IMR-90 (cell line): Measurements from ENCODE around the gene MAN2A1. TPM values are rescaled to one million over a fixed set of nuclear protein-coding genes. Genes with fewer than 3 reads are reported as not detected.
A peak's percentile ranks its signal among the peaks of the same experiment; 100 is the strongest.

ENCODE experiments used
- ATAC-seq: fragments of 200-7000 bp; cut with Tn5 transposase; 2 replicates; pipeline ENCODE4 v1.9.1; 2020; ENCODE audit warnings: low read depth, mild to moderate bottlenecking, moderate library complexity
- BruUV-seq: library from RNA; stranded (reverse); fragments of 400-500 nt; replicated peaks from 2 replicates; lab custom pipeline; 2021; lab: Mats Ljungman, UMichigan
- CTCF ChIA-PET: fragments of 300-600 bp; formaldehyde crosslinking; extraction: SDS; loops from one replicate; lab custom pipeline; 2021; ENCODE audit warnings: antibody characterized with exemption; lab: Yijun Ruan, JAX
- POLR2A ChIA-PET: fragments of 300-600 bp; sonication (Branson Sonifier 250); formaldehyde crosslinking; loops from one replicate; lab custom pipeline; 2022; ENCODE audit warnings: antibody characterized with exemption; ENCODE audit not compliant: unreplicated experiment; lab: Charles Lee
- DNase-seq: peaks from one replicate; pipeline ENCODE4 v3.0.0; 2013
- H2AFZ ChIP-seq: replicated peaks from 2 replicates; pipeline ENCODE3; 2013; ENCODE audit warnings: low read length, mild to moderate bottlenecking; ENCODE audit not compliant: poor library complexity
- H2AK5ac ChIP-seq: 2 replicates; pipeline ENCODE4 v1.6.1; 2013; ENCODE audit warnings: low read depth, low read length, inconsistent platforms
- H2AK9ac ChIP-seq: replicated peaks from 2 replicates; pipeline ENCODE3; 2013; ENCODE audit warnings: mild to moderate bottlenecking, low read depth, low read length, moderate library complexity; ENCODE audit not compliant: poor library complexity
- H2BK120ac ChIP-seq: 2 replicates; pipeline ENCODE4 v1.6.1; 2013; ENCODE audit warnings: low read depth, low read length, inconsistent platforms
- H2BK15ac ChIP-seq: 3 replicates; pipeline ENCODE4 v1.6.1; 2013; ENCODE audit warnings: low read depth, low read length, inconsistent platforms
- H2BK20ac ChIP-seq: 2 replicates; pipeline ENCODE4 v1.6.1; 2013; ENCODE audit warnings: low read depth, mild to moderate bottlenecking, inconsistent platforms, low read length, moderate library complexity
- H2BK5ac ChIP-seq: 2 replicates; pipeline ENCODE4 v1.6.1; 2013; ENCODE audit warnings: mild to moderate bottlenecking, low read depth, low read length, inconsistent platforms; ENCODE audit not compliant: poor library complexity, severe bottlenecking
- H3K14ac ChIP-seq: replicated peaks from 2 replicates; pipeline ENCODE4 v1.6.1; 2013; ENCODE audit warnings: low read depth, low read length, inconsistent platforms
- H3K18ac ChIP-seq: 2 replicates; pipeline ENCODE4 v1.6.1; 2013; ENCODE audit warnings: low read depth, low read length, control low read depth
- H3K23ac ChIP-seq: 2 replicates; pipeline ENCODE4 v1.6.1; 2013; ENCODE audit warnings: low read depth, low read length, inconsistent platforms
- H3K27ac ChIP-seq: 2 replicates; pipeline ENCODE4 v1.5.1; 2013; ENCODE audit warnings: mild to moderate bottlenecking, control low read depth, low read length; ENCODE audit not compliant: insufficient read depth
- H3K27me3 ChIP-seq: 2 replicates; pipeline ENCODE4 v1.6.1; 2013; ENCODE audit warnings: low read length; ENCODE audit not compliant: control insufficient read depth, insufficient read depth
- H3K36me3 ChIP-seq: 2 replicates; pipeline ENCODE4 v1.6.1; 2013; ENCODE audit warnings: low read length, mixed read lengths; ENCODE audit not compliant: control insufficient read depth, insufficient read depth
- H3K4ac ChIP-seq: 2 replicates; pipeline ENCODE4 v1.6.1; 2013; ENCODE audit warnings: low read depth, low read length, inconsistent platforms
- H3K4me1 ChIP-seq: 2 replicates; pipeline ENCODE4 v1.6.1; 2013; ENCODE audit warnings: low read length, mixed read lengths; ENCODE audit not compliant: control insufficient read depth, insufficient read depth
- H3K4me2 ChIP-seq: 2 replicates; pipeline ENCODE4 v1.6.1; 2013; ENCODE audit warnings: low read depth, mild to moderate bottlenecking, control low read depth, low read length, moderate library complexity
- H3K4me3 ChIP-seq: 2 replicates; pipeline ENCODE4 v1.5.1; 2013; ENCODE audit warnings: low read depth, mild to moderate bottlenecking, control low read depth, low read length, moderate library complexity; ENCODE audit not compliant: insufficient read depth
- H3K56ac ChIP-seq: 2 replicates; pipeline ENCODE4 v1.6.1; 2013; ENCODE audit warnings: low read length, inconsistent platforms; ENCODE audit not compliant: insufficient read depth; ENCODE audit errors: extremely low read depth
- H3K79me1 ChIP-seq, 2 experiments: 2 replicates each; pipeline ENCODE4 v1.6.1; 2013; ENCODE audit warnings: low read length in 2 of 2, inconsistent platforms in 1 of 2, low read depth in 1 of 2
- H3K9ac ChIP-seq: 2 replicates; pipeline ENCODE4 v1.6.1; 2013; ENCODE audit warnings: low read depth, low read length, control low read depth
- H3K9me1 ChIP-seq: 2 replicates; pipeline ENCODE4 v1.6.1; 2013; ENCODE audit warnings: low read length, inconsistent platforms; ENCODE audit not compliant: insufficient read depth
- H3K9me3 ChIP-seq: 2 replicates; pipeline ENCODE4 v1.6.1; 2013; ENCODE audit warnings: low read length; ENCODE audit not compliant: control insufficient read depth, insufficient read depth
- H4K20me1 ChIP-seq: 2 replicates; pipeline ENCODE4 v1.6.1; 2013; ENCODE audit warnings: low read length, inconsistent platforms; ENCODE audit not compliant: insufficient read depth
- H4K5ac ChIP-seq: 2 replicates; pipeline ENCODE4 v1.6.1; 2013; ENCODE audit warnings: mild to moderate bottlenecking, low read depth, low read length, control low read depth
- H4K8ac ChIP-seq, 2 experiments: 2 replicates each; pipeline ENCODE4 v1.6.1; 2013; ENCODE audit warnings: low read depth in 2 of 2, low read length in 2 of 2, control low read depth in 1 of 2, inconsistent platforms in 1 of 2
- H4K91ac ChIP-seq: 2 replicates; pipeline ENCODE4 v1.6.1; 2013; ENCODE audit warnings: low read depth, low read length, inconsistent platforms; ENCODE audit not compliant: insufficient read depth
- BHLHE40 ChIP-seq: fragments of 150-350 bp; IDR thresholded peaks from 2 replicates; pipeline ENCODE4 v1.6.1; 2016; ENCODE audit warnings: mild to moderate bottlenecking, low read depth, low read length
- CEBPB ChIP-seq: IDR thresholded peaks from 2 replicates; pipeline ENCODE4 v1.6.1; 2012; ENCODE audit warnings: low read depth, low read length, improper control_type of control experiment
- CHD1 ChIP-seq: IDR thresholded peaks from 2 replicates; pipeline ENCODE4 v1.6.1; 2012; ENCODE audit warnings: low read depth, low read length, improper control_type of control experiment
- FOS ChIP-seq: fragments of 150-350 bp; IDR thresholded peaks from 2 replicates; pipeline ENCODE4 v1.6.1; 2016; ENCODE audit warnings: low read depth, low read length
- MAFK ChIP-seq: IDR thresholded peaks from 2 replicates; pipeline ENCODE4 v1.6.1; 2012; ENCODE audit warnings: low read depth, low read length, improper control_type of control experiment
- MAZ ChIP-seq: IDR thresholded peaks from 2 replicates; pipeline ENCODE4 v1.6.1; 2012; ENCODE audit warnings: low read depth, mild to moderate bottlenecking, low read length, improper control_type of control experiment, moderate library complexity, borderline replicate concordance
- MXI1 ChIP-seq: IDR thresholded peaks from 2 replicates; pipeline ENCODE4 v1.6.1; 2012; ENCODE audit warnings: low read depth, mild to moderate bottlenecking, low read length, moderate library complexity, borderline replicate concordance
- NFE2L2 ChIP-seq: fragments of 150-350 bp; IDR thresholded peaks from 2 replicates; pipeline ENCODE4 v1.6.1; 2016; ENCODE audit warnings: low read depth, mild to moderate bottlenecking, low read length
- POLR2A ChIP-seq: IDR thresholded peaks from 2 replicates; pipeline ENCODE4 v1.6.1; 2012; ENCODE audit warnings: mild to moderate bottlenecking, low read depth, low read length
- RAD21 ChIP-seq: IDR thresholded peaks from 2 replicates; pipeline ENCODE4 v1.6.1; 2012; ENCODE audit warnings: low read length, improper control_type of control experiment
- RCOR1 ChIP-seq: IDR thresholded peaks from 2 replicates; pipeline ENCODE4 v1.6.1; 2012; ENCODE audit warnings: mild to moderate bottlenecking, low read length, improper control_type of control experiment; ENCODE audit not compliant: insufficient replicate concordance
- RFX5 ChIP-seq: IDR thresholded peaks from 2 replicates; pipeline ENCODE4 v1.8.0; 2012; ENCODE audit warnings: low read depth, mild to moderate bottlenecking, low read length, moderate library complexity
- SMC3 ChIP-seq: fragments of 150-350 bp; IDR thresholded peaks from 2 replicates; pipeline ENCODE4 v1.6.1; 2016; ENCODE audit warnings: low read depth, mild to moderate bottlenecking, antibody characterized with exemption, low read length, moderate library complexity
- WGBS, 2 experiments: methylation state at CpG; one replicate each; pipeline versions ENCODE4 v1.1.5 to v1.1.7; 2013; ENCODE audit warnings: missing lambda C conversion rate in 2 of 2; ENCODE audit not compliant: insufficient read length in 1 of 2; ENCODE audit errors: extremely low coverage in 2 of 2; 5-methylcytosine and 5-hydroxymethylcytosine counted together
- dilution Hi-C: fragments of 300-500 bp; cut with HindIII; formaldehyde crosslinking; loops from one replicate; pipeline ENCODE4 v1.14.3; 2018; ENCODE audit warnings: low sequenced_read_pairs; ENCODE audit not compliant: unreplicated experiment
- in situ Hi-C: fragments of 300-500 bp; cut with MboI; formaldehyde crosslinking; loops from 3 replicates; pipeline ENCODE4 v1.14.3; 2019; ENCODE audit warnings: low sequenced_read_pairs, inconsistent platforms, mixed read lengths
- intact Hi-C: fragments of 100-400 bp; cut with micrococcal nuclease; formaldehyde crosslinking; loops from 2 replicates; pipeline ENCODE4 v1.10.0; 2022
- polyA plus RNA-seq, 3 experiments: library from polyadenylated mRNA; depleted of rRNA; stranded (reverse); fragments of >200 nt; gene quantifications; 2 replicates each; pipeline ENCODE4 v1.2.3, GENCODE V29; 2012; ENCODE audit warnings: low replicate concordance in 1 of 3
- total RNA-seq: library from RNA; depleted of rRNA; stranded (reverse); fragments of >200 nt; gene quantifications from 2 replicates; pipeline ENCODE4 v1.2.3, GENCODE V29; 2012
- TF ChIP-seq, protein P1 (sequence below): fragments of 150-350 bp; IDR thresholded peaks from 2 replicates; pipeline ENCODE4 v1.6.1; 2016; ENCODE audit warnings: low read depth, mild to moderate bottlenecking, low read length, moderate library complexity, borderline replicate concordance
- TF ChIP-seq, protein P2 (sequence below): conservative IDR thresholded peaks from 2 replicates; pipeline ENCODE4 v1.5.1; 2012; ENCODE audit warnings: mild to moderate bottlenecking, low read depth, low read length, improper control_type of control experiment
- TF ChIP-seq, protein P3 (sequence below): fragments of 150-350 bp; IDR thresholded peaks from 2 replicates; pipeline ENCODE4 v1.6.1; 2017; ENCODE audit warnings: mild to moderate bottlenecking, antibody characterized with exemption, low read length, low read depth

MAN2A1 gene
- total and polyA plus RNA-seq, 2 of the 4 experiments (the other 2 are of a cell fraction): 16.4 to 29.6 TPM

DNA sequence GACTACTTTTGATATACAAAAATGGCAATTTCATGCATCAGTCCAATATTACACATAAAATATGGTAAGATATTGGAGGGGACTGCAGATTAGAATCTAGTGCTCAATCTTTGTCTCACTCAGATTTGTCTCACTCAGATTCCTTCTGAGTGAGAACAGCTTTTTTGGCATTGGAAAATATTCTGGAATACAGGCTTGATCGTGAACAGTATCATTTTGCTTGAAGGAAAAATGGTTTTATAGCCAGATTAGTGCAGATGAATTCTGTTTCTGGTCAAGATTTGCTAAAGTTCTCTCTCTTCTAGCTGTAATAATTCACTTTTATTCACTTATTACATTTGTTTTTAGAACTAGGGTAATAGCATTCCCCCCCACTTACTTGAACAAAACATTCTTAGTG, 51.2 kb downstream of the MAN2A1 start:
- no peak overlapping the region for H3K27ac ChIP-seq
- ATAC-seq (no peak), DNase-seq (no peak)
- no peak overlapping the region for H3K56ac ChIP-seq
- no peak overlapping the region for H4K91ac ChIP-seq
- no peak overlapping the region for H3K23ac ChIP-seq
- H3K9me3 ChIP-seq: no peaks in the 10 kb centered on the region
- H3K14ac ChIP-seq: no peak overlapping the region
- no peaks in the 10 kb centered on the region; the same call in 1 of the 2 replicates for H3K36me3 ChIP-seq
- H4K8ac ChIP-seq: no peak overlapping the region
- H3K4me2 ChIP-seq: peak overlapping the region; percentile 6; the same call in 1 of the 2 replicates
- no peak overlapping the region for H2AK5ac ChIP-seq
- no peak overlapping the region for H2BK20ac ChIP-seq
- H2AFZ ChIP-seq: no peak overlapping the region
- ChIA-PET CTCF (interaction anchor here (1.0 to 1.5 kb wide), 3 partner anchors 15 to 52 kb away, joined by 3 read pairs; no protein-coding TSS in a partner anchor), POLR2A (no interaction called here)
- no peak overlapping the region for H2AK9ac ChIP-seq
- TF ChIP-seq RCOR1: no peak
- TF ChIP-seq SMC3: no peak
- no peak for TF ChIP-seq MXI1
- no peak for TF ChIP-seq FOS
- no peak for TF ChIP-seq RFX5
- no peak for TF ChIP-seq MAFK
- no peak for TF ChIP-seq CHD1
- TF ChIP-seq RAD21: no peak
- TF ChIP-seq, protein P1, sequence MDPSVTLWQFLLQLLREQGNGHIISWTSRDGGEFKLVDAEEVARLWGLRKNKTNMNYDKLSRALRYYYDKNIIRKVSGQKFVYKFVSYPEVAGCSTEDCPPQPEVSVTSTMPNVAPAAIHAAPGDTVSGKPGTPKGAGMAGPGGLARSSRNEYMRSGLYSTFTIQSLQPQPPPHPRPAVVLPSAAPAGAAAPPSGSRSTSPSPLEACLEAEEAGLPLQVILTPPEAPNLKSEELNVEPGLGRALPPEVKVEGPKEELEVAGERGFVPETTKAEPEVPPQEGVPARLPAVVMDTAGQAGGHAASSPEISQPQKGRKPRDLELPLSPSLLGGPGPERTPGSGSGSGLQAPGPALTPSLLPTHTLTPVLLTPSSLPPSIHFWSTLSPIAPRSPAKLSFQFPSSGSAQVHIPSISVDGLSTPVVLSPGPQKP: no peak
- TF ChIP-seq, protein P2, sequence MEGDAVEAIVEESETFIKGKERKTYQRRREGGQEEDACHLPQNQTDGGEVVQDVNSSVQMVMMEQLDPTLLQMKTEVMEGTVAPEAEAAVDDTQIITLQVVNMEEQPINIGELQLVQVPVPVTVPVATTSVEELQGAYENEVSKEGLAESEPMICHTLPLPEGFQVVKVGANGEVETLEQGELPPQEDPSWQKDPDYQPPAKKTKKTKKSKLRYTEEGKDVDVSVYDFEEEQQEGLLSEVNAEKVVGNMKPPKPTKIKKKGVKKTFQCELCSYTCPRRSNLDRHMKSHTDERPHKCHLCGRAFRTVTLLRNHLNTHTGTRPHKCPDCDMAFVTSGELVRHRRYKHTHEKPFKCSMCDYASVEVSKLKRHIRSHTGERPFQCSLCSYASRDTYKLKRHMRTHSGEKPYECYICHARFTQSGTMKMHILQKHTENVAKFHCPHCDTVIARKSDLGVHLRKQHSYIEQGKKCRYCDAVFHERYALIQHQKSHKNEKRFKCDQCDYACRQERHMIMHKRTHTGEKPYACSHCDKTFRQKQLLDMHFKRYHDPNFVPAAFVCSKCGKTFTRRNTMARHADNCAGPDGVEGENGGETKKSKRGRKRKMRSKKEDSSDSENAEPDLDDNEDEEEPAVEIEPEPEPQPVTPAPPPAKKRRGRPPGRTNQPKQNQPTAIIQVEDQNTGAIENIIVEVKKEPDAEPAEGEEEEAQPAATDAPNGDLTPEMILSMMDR: no peak
- no peak for TF ChIP-seq POLR2A
- no peak for TF ChIP-seq MAZ
- no peak for TF ChIP-seq BHLHE40
- TF ChIP-seq, protein P3, sequence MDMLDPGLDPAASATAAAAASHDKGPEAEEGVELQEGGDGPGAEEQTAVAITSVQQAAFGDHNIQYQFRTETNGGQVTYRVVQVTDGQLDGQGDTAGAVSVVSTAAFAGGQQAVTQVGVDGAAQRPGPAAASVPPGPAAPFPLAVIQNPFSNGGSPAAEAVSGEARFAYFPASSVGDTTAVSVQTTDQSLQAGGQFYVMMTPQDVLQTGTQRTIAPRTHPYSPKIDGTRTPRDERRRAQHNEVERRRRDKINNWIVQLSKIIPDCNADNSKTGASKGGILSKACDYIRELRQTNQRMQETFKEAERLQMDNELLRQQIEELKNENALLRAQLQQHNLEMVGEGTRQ: no peak
- TF ChIP-seq CEBPB: no peak
- TF ChIP-seq NFE2L2: no peak
- peaks cover 22% of the 10 kb centered on the region for H3K4me1 ChIP-seq
- intact Hi-C loops: no loop called here
- peaks cover 9% of the 10 kb centered on the region for H3K9me1 ChIP-seq
- dilution Hi-C loops: no loop called here
- in situ Hi-C loops: no loop called here
- H3K4ac ChIP-seq: no peak overlapping the region
- no peak overlapping the region for H3K4me3 ChIP-seq
- peak overlapping the region; percentile 21; the same call in 1 of the 2 replicates for H3K18ac ChIP-seq
- H2BK15ac ChIP-seq: no peak overlapping the region
- H4K5ac ChIP-seq: no peak overlapping the region
- H4K20me1 ChIP-seq: no peaks in the 10 kb centered on the region
- H3K27me3 ChIP-seq: no peaks in the 10 kb centered on the region
- H3K79me1 ChIP-seq: peaks cover 17 to 37% of the 10 kb centered on the region in 2 experiments
- no TSS peak for BruUV-seq
- no peak overlapping the region for H2BK5ac ChIP-seq
- no peak overlapping the region for H2BK120ac ChIP-seq
- H3K9ac ChIP-seq: no peak overlapping the region
- WGBS, 2 experiments: no CpG with 5 or more reads among the region's 1 CpG
